GM08714 (cell line): Measurements from ENCODE around the gene LSAMP.
"Not testable (repeated sequence)": the region's sequence is repeated elsewhere in the genome, so short reads cannot be mapped to it uniquely, and the experiment has no call there.

Source experiments
- H3K4me3 ChIP-seq: fragments of 200-500 bp; sonication (Bioruptor generic); 2 replicates; pipeline ENCODE4 v1.5.1; 2014; ENCODE audit warnings: mild to moderate bottlenecking, low read length, inconsistent platforms
- ZNF274 ChIP-seq: IDR thresholded peaks from 2 replicates; pipeline ENCODE4 v1.6.1; 2012; ENCODE audit warnings: mild to moderate bottlenecking, low read depth, low read length

LSAMP gene

GRCh38 chr3:115825046-115825445, 620.2 kb downstream of the LSAMP start:
- no peak overlapping the region for H3K4me3 ChIP-seq
- no peak for TF ChIP-seq ZNF274

- H3K4me3 ChIP-seq = no peak overlapping the region
- TF ChIP-seq ZNF274 = no peak
Measured at GRCh38 chr3:115823083-115823482, 622.2 kb downstream of the LSAMP start.

- H3K4me3 ChIP-seq = no peak overlapping the region
- no peak for TF ChIP-seq ZNF274
Measured at GRCh38 chr3:115822579-115822978, 622.7 kb downstream of the LSAMP start.

GRCh38 chr3:115819785-115820384, 625.4 kb downstream of the LSAMP start:
- no peak for TF ChIP-seq ZNF274
- H3K4me3 ChIP-seq = no peak overlapping the region

GRCh38 chr3:115814778-115815380, 630.4 kb downstream of the LSAMP start:
- H3K4me3 ChIP-seq = no peak overlapping the region
- no peak for TF ChIP-seq ZNF274

GRCh38 chr3:115814006-115814405, 631.3 kb downstream of the LSAMP start:
- no peak for TF ChIP-seq ZNF274
- no peak overlapping the region for H3K4me3 ChIP-seq

GRCh38 chr3:115808816-115809215, 636.5 kb downstream of the LSAMP start:
- no peak for TF ChIP-seq ZNF274
- H3K4me3 ChIP-seq = no peak overlapping the region

- no peak for TF ChIP-seq ZNF274
- no peak overlapping the region for H3K4me3 ChIP-seq
Measured at GRCh38 chr3:115808244-115808643, 637.0 kb downstream of the LSAMP start.

GRCh38 chr3:115806501-115806900, 638.8 kb downstream of the LSAMP start:
- no peak overlapping the region for H3K4me3 ChIP-seq
- TF ChIP-seq ZNF274 = no peak

GRCh38 chr3:115805520-115805919, 639.8 kb downstream of the LSAMP start:
- no peak overlapping the region for H3K4me3 ChIP-seq

GRCh38 chr3:115804713-115805119, 640.6 kb downstream of the LSAMP start:
- no peak overlapping the region for H3K4me3 ChIP-seq
- TF ChIP-seq ZNF274 = no peak

More at GRCh38 chr3:115805520-115805919, 639.8 kb downstream of the LSAMP start:
- no peak for TF ChIP-seq ZNF274

GRCh38 chr3:115804200-115804599, 641.1 kb downstream of the LSAMP start:
- no peak for TF ChIP-seq ZNF274
- H3K4me3 ChIP-seq = no peak overlapping the region

GRCh38 chr3:115803661-115804060, 641.6 kb downstream of the LSAMP start:
- no peak overlapping the region for H3K4me3 ChIP-seq
- no peak for TF ChIP-seq ZNF274

- TF ChIP-seq ZNF274 = no peak
Measured at GRCh38 chr3:115800489-115801075, 644.7 kb downstream of the LSAMP start.

GRCh38 chr3:115800065-115800464, 645.2 kb downstream of the LSAMP start:
- not testable (repeated sequence) for H3K4me3 ChIP-seq

More at GRCh38 chr3:115800489-115801075, 644.7 kb downstream of the LSAMP start:
- no peak overlapping the region for H3K4me3 ChIP-seq
